Fibroblast of villous mesenchyme (primary cell): Measurements from ENCODE around the gene MCM7. TPM values are rescaled to one million over a fixed set of nuclear protein-coding genes. Genes with fewer than 3 reads are reported as not detected.

ENCODE experiments used
- DNase-seq: peaks from one replicate; pipeline ENCODE4 v3.0.0-alpha.2; 2010; ENCODE audit warnings: low read depth
- H3K4me3 ChIP-seq: 2 replicates; pipeline ENCODE4 v1.5.1; 2011; ENCODE audit warnings: low read depth, mild to moderate bottlenecking, low read length
- total RNA-seq: library from RNA; depleted of rRNA; stranded (reverse); fragments of >200 nt; gene quantifications from 2 replicates; pipeline ENCODE4 v1.2.3, GENCODE V29; 2012
- TF ChIP-seq, protein P1 (sequence below): IDR thresholded peaks from 2 replicates; pipeline ENCODE4 v1.5.1; 2012; ENCODE audit warnings: low read depth, mild to moderate bottlenecking, low read length; ENCODE audit not compliant: insufficient read depth

MCM7 gene
- total RNA-seq, 1 donor = 77.7 TPM

- TF ChIP-seq, protein P1, sequence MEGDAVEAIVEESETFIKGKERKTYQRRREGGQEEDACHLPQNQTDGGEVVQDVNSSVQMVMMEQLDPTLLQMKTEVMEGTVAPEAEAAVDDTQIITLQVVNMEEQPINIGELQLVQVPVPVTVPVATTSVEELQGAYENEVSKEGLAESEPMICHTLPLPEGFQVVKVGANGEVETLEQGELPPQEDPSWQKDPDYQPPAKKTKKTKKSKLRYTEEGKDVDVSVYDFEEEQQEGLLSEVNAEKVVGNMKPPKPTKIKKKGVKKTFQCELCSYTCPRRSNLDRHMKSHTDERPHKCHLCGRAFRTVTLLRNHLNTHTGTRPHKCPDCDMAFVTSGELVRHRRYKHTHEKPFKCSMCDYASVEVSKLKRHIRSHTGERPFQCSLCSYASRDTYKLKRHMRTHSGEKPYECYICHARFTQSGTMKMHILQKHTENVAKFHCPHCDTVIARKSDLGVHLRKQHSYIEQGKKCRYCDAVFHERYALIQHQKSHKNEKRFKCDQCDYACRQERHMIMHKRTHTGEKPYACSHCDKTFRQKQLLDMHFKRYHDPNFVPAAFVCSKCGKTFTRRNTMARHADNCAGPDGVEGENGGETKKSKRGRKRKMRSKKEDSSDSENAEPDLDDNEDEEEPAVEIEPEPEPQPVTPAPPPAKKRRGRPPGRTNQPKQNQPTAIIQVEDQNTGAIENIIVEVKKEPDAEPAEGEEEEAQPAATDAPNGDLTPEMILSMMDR = no peak
- no peak for DNase-seq
- H3K4me3 ChIP-seq = no peak overlapping the region
These were observed 4.3 kb upstream of the MCM7 start for GRCh38 chr7:100105534-100105933.

DNA sequence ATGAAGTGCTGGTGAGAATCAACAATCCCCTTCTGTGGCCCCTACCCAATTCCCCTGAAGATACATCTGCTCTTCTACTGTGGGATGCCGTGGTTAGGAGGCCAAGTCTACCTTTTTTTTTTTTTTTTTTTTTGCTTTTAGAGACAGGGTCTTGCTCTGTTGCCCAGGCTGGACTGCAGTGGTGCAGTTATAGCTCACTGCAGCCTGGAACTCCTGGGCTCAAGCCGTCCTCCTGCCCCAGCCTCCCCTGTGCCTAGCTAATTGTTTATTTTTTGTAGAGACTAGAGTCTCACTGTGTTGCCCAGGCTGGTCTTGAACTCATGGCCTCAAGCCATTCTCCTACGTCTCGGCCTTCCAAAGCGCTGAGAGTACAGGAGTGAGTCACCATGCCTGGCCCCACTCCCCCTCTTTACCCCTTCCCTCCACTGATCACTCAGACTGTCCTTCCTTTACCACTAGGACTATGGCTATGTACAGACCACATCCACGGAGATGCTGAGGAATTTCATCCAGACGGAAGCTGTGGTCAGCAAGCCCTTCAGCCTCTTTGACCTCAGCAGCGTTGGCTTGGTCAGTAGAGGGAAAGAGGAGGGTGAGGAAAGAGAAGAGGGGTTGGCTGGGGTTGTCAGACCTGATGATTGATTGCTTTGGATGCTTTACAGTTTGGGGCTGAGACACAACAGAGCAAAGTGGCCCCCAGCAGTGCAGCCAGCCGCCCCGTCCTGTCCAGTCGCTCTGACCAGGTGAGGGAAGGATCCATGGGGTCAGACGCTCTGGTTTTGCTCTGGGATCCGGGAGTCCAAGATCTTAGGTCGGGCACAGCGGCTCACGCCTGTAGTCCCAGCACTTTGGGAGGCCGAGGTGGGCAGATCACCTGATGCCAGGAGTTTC lies 2.0 kb upstream of the MCM7 start:
- peak; percentile 94 for DNase-seq
- TF ChIP-seq, protein P1 = no peak
- H3K4me3 ChIP-seq = peak overlapping the region; percentile 85

- peak; percentile 99 for DNase-seq
- TF ChIP-seq, protein P1 = no peak
These were observed 679 bp downstream of the MCM7 start for GRCh38 chr7:100100420-100101015.

DNA sequence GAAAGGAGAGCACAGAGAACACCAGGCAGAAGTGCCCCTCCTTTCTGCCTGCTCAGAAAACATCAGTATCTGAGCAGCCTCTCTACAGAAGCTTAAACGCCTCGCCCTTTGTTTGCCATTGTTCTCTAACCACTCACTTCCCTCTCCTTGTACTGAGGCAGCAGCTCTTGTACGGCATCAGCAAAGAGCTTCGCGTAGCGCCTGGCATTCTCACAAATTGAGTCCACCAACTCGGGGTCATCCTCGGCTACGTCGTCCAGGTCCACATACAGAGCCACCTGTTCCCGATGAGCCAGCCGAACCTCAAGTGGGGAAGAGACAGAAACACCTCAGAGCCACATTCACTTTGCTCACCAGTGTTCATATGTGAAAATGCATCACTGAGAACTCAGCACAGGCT lies 1.7 kb downstream of the MCM7 start:
- TF ChIP-seq, protein P1 = no peak
- no peak for DNase-seq
- H3K4me3 ChIP-seq = peak overlapping the region; percentile 85

More at GRCh38 chr7:100100420-100101015, 679 bp downstream of the MCM7 start:
- peak overlapping the region; percentile 85 for H3K4me3 ChIP-seq

GRCh38 chr7:100098913-100099312 lies 2.3 kb downstream of the MCM7 start:
- DNase-seq = no peak
- H3K4me3 ChIP-seq = no peak overlapping the region
- TF ChIP-seq, protein P1 = no peak

GRCh38 chr7:100095704-100096103 lies 5.5 kb downstream of the MCM7 start:
- no peak for DNase-seq
- no peak overlapping the region for H3K4me3 ChIP-seq
- TF ChIP-seq, protein P1 = no peak
